GM19240 (cell line): ENCODE data around the gene PIGO.

ENCODE experiments used
- DNase-seq: peaks from one replicate; pipeline ENCODE4 v3.0.0; 2011; ENCODE audit warnings: low spot score; ENCODE audit not compliant: insufficient read length

PIGO gene

GRCh38 chr9:35071814-35072460 lies 24.5 kb downstream of the PIGO start:
- peak; percentile 50 for DNase-seq

DNA sequence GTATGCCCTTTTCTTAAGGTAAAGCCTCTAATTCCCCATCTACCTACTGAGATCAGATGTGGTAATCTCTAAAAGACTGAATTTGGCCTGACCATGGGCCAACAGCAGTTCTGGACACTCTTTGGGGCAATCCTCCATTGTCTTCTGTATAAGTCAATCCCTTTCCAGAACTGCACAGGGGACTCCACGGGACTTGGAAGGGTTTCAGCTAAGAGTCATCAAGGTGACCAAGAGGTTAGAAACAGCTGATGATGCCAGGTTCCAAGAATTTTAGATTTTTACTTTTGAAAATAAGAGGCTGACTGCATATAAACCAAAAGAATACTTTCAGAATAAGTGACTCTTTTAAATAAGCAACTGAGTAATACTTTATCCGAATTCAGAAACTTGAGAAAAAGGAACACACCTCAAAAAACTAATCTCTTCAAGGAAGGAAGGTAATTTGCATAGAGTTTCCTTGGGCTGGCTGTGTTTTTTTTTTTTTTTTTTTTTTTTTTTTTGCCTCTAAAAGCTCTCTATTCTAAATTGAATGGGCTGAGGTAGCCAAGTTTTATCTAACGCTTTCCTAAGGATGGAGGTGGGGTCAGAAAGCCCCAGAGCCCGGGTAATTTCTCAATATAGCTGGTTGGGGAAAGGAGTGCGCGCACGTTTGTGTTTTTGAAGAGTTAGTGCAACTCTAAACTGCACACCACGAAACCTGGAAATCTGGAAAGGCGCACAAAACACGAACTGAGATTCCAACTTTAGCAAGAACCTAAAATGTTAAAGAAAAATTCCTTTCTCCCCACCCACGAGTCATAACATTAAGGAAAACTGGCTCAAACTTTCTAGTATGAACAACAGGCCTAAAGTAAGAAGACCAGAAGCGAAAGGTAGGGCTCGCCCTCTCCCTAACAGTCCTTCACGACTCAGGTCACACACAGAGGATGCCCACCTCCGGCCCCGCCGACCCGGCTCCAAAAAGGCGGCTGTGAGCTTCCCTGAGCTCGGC lies 25.3 kb downstream of the PIGO start:
- DNase-seq = no peak

GRCh38 chr9:35069020-35069419 lies 27.4 kb downstream of the PIGO start:
- no peak for DNase-seq

- DNase-seq = no peak
Observed at GRCh38 chr9:35067056-35067455, 29.3 kb downstream of the PIGO start.

DNA sequence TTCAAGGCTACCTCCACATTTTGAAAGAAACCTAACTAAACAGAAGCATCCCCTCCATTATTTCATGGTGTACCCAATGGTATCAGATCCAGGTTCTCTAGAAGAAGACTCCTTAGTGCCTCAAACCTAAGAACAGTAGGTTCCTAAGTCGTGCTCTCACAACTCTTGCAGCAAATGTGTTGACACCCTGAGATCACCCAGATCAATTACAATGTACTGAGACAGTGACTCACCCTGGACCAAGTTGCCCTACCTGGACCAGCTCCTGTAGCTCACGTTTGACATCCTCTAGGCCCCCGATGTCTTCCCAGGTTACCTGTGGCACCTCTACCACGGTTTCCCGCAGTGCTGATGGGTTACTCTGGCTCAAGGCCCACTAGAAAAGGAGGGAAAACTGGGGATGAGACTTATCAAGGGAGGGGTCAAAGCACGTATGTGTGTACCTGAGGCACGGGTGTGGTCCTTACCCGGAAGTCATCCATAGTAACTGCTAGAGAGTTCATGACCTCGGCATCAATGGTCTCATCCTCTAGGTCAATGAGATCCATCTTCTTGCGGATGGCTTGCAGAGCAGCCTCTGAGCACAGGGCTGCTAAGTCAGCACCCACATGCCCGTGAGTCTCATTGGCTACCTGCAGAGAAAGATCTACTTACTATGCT lies 35.7 kb downstream of the PIGO start:
- no peak for DNase-seq

DNA sequence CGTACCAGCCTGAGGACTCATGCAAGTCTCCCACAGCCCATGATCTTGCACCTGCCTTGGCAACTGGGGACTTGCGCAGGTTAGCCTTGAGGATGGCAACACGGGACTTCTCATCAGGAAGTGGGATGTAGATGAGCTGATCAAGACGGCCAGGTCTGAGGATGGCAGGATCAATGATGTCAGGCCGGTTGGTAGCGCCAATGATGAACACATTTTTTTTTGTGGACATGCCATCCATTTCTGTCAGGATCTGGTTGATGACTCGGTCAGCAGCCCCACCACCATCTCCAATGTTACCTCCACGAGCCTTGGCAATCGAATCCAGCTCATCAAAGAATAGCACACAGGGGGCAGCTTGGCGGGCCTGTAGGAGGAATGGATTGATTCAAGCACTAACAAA lies 37.0 kb downstream of the PIGO start:
- no peak for DNase-seq

- DNase-seq = no peak
Observed at GRCh38 chr9:35057271-35057620, 39.1 kb downstream of the PIGO start.

DNA sequence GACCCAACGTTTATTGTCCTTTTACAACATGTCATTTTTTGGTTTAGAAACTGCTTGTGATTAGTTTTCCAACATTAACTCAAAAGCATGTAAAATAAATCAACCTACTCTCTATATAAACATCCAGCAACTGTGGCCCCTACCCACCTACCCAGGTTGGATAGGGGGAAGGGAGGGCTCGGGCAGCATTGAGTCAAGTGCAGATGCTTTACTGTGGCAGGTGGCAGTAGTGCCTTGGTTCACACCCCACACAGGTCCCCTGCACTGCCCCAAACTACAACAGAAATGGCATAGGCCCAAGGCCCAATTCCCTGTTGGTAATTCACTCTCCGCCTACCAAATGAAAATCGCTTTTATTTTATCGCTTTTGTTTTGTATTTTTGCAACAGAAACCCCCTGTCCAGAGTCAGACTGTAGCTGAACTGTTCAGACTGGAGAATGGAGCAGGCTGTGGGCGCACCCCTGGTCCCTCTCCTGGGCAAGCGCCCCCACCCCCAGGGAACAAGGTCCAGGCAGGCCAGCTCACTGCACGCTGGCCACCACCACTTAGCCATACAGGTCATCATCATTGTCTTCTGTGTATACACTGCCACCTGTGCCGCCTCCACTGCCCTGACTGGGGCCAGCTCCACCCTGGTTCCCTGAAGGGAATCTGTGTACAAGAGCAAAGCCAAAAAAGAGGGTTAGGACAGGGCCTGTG lies 39.7 kb downstream of the PIGO start:
- no peak for DNase-seq

DNA sequence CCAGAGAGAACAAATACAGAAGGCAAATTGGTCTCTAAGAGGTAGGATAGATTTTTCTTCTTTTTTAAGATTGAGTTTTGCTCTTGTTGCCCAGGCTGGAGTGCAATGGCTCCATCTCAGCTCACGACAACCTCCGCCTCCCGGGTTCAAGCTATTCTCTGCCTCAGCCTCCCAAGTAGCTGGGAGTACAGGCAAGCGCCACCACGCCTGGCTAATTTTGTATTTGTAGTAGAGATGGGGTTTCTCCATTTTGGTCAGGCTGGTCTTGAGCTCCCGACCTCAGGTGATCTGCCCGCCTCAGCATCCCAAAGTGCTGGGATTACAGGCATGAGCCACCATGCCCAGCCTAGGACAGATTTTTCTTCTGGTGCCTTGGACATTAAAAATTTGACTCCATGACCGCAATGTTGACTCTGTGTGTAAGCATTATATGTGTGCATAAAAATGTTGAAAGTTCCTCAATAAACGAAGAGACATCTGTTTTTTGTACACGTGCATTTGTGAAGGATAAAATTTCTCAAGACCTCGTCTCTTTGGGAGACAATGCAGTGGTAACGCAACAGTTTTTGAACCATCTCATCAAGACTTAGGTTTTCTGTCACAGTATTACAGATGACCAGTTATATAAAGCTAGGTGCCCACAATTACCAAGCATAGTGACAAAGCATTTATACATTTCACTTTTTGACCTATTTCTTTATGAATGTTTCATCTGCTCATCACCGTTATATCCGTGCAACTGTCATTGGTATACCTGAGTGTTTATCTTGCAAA lies 41.3 kb downstream of the PIGO start:
- DNase-seq = no peak

DNA sequence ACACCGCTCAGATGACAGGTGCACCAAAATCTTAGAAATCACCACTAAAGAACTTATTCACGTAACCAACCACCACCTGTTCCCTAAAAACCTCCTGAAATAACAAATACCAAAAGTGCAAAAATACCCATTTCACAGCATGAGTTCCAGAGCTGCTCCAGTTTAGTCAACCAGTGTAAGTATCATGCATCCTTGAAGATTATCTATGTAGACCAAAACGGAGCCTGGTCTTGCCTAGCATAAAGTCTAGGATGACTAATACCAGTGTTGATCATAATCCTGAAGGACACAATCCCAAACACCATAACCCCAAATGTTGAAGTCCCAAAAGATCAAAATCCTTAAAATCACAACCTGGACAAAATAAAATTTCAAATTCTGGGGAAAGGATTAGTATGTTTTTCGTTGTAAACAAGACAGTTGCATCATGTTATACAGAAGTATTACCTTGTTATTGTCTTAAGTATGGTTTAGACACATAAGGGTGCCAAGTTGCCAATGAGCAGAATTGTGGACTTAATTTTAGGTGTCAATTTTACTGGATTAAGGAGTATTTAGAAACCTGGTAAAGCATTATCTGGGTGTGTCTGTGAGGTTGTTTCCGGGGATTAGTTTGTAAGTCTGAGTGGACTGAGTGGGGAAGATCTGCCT lies 42.1 kb downstream of the PIGO start:
- no peak for DNase-seq

- DNase-seq = no peak
Observed at GRCh38 chr9:35051069-35051967, 45.1 kb downstream of the PIGO start.

DNA sequence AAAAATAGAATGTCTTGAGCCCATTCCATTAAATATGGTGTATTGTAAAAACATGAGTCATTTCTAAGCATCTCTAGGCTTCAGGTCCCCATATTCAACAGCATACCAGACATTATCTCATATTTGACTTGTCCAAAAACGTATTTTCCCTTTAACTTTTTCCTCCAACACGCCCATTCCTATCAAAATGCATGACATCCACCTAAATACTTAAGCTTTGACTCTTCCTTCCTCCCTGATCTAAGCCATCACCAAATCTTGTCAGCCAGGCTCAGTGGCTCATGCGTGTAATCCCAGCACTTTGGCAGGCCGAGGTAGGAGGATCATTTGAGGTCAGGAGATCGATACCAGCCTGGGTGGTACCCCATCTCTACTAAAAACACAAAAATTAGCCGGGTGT lies 47.9 kb downstream of the PIGO start:
- no peak for DNase-seq

GRCh38 chr9:35044071-35044470 lies 52.3 kb downstream of the PIGO start:
- DNase-seq = no peak

- DNase-seq = no peak
Observed at GRCh38 chr9:35042891-35043545, 53.4 kb downstream of the PIGO start.

- DNase-seq = no peak
Observed at GRCh38 chr9:35042081-35042604, 54.2 kb downstream of the PIGO start.
